Measurements from ENCODE around the gene EMX1.
"Not testable (repeated sequence)": the region's sequence is repeated elsewhere in the genome, so short reads cannot be mapped to it uniquely, and the experiment has no call there.

Gene EMX1

DNA sequence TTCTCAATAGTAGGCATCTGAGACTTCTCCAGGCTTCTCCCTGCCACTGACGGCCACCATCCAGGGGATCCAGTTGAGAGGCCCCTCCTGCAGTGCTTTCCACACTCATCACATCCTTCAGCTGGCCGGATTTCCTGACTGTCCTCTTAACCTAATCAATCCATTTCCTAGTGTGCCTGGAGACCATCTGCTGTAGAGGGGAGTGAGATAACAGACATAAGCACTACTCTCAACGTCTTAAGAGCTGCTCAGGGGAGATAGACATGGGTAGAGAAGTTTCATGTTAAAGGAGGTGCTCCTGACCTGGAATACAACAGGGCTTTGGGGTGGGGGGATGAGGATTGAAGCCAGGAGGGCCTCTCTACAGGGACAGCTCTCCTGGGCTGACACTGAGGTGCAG lies 15.9 kb upstream of the EMX1 start:
- DNase-seq = no peak

DNA sequence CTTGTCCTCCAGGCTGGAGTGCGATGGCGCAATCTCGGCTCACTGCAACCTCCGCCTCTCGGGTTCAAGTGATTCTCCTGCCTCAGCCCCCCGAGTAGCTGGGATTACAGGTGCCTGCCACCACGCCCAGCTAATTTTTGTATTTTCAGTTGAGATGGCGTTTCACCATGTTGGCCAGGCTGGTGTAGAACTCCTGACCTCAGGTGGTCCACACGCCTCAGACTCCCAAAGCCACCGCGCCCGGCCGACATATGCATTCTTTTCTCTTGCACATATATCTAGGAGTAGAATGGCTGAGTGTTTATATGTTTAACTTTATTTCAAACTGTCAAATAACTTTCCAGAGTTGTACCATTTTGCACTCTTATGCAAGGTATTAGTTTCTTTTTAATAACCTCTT lies 9.9 kb upstream of the EMX1 start:
- not testable (repeated sequence) for DNase-seq

DNA sequence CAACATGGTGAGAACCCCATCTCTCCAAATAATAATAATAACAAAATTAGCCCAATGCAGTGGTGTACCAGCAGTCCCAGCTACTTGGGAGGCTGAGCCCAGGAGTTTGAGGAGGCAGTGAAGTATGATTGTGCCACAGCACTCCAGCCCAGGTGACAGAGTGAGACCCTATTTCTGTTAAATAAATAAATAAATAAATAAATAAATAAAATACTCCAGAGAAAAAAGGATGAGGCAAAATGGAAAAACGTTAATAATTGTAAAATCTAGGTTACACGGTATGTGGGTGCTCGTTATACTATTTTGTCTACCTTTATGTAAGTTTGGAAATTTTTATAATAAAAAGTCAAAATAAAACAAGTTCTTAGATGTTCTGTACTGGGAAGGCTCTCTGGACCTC lies 8.6 kb upstream of the EMX1 start:
- DNase-seq = no peak

DNA sequence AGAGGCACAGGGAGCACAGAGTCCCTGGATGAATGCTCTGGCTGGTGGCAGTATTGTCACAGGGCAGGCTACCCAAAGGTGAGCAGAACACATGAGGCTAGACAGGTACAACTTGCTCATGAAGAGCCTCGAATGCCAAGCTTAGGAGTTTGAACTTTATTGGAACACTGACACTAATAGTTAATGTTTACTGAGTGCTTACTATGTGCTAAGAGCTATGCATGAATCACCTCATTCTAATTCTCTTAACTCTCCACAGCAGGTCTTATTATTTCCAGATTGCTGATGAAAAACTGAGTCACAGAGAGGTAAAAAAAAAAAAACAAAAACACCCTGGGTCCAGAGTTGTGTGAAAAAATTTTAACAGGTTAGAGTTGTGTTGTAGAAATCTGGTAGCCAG lies 6.1 kb upstream of the EMX1 start:
- DNase-seq = no peak

DNA sequence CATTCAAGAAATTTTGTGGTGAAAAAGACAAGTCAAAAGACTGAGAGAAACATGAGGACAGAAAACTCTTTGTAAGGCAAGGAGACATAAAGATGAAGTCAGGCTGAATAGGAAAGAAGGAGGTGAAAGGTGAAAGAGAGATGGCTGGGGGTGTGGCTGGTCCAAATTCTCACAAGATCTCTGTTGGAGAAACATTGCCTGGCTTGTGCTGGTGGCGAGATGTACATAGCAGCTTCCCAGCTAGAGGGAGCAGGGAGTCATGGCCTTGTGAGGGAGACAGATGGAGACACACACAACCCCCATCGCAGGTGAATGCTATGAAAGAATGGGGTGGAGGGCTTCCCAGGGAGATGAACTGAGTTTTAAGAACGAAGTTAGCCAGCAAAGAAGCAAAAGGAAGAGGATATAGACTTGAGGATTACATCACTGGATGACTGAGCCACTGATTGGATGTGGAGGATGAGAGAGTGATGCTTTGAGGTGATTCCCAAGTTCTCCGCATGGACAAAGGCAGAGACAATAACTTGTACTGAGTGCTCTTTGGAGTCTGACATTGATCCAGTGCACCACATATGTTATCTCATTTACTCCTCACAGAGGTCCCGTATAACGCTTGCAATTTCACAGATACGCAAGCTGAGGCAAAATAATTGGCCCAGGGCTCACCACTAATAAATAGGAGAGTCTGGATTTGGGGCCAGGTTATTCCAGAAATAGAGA lies 3.7 kb upstream of the EMX1 start:
- no peak for DNase-seq

DNA sequence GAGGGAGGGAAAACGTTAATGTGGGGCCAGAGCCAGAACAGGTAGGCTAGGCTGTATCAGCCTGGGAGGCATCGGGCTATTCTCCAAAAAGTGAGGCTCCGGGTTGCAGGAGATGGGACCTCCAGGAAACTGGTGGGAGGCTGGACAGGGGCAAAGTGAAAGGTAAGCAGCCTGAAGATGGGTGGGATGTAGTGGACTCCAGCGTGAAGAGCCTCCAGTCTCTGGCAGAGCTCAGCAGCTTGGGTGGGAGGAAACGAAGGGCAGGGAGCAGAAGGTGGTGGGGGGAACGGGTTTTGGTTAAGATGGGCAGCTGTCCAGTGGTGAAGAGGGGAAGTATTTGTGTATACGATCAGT lies 3.1 kb upstream of the EMX1 start:
- no peak for DNase-seq

DNA sequence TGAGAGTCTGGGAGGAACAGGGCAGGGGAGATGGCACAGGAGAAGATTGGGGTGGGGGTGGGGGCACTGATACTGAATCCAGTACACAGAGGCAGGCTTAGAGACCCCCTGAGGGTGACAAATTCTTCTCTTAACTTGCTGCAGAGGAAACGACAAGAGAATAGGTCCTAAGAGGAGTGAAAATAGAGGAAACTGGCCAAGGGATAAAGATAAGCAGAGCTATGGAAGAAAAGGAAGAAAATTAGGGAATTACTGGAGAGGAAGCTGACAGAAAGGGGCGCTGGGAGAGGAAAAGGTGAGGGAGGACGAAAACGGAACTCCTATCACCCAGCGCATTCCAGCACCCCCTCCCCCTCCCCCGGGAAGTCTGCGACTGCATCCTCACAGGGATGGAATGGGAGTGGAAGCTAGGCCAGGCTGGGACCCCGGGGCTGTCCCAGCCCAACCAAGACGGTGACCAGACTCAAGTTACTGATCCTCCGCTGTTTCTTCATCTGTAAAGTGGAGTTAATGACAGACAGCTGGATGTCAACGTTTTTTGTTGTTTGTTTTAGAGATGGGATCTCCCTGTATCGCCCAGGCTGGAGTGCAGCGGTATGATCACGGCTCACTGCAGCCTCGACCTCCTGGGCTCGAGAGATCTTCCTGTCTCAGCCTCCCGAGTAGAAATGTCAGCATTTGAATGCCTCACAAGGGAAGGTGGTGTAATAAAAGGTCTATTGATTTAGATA lies 2.6 kb upstream of the EMX1 start:
- no peak for DNase-seq

DNA sequence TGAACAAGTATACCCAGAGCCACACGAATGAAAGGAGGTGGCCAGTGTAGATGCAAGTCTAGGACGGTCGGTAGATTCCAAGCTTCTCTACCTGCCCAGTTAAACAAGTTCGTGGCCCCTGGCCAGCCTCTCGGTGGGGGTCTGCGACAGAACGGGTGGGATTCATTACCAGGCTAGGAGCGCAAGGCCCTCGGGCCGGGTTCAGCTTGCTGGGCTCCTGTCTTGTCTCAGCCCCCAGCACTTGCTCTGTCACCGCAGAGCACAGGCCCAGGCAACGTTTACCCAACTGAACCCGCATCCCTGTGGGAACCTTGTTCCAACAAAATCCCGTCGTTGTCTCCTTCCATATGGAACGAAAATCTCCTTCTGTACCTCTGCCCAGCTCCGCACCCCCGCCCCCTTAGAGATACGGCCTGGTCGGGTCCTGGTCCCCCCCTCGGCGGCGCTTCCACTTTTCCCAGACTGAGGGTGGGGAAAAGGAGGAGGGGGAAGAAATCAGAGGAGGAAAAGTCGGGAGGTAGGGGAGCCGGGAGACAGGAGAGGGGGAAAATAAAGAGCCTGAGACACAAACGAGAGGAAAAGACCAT lies 1.9 kb upstream of the EMX1 start:
- no peak for DNase-seq

DNA sequence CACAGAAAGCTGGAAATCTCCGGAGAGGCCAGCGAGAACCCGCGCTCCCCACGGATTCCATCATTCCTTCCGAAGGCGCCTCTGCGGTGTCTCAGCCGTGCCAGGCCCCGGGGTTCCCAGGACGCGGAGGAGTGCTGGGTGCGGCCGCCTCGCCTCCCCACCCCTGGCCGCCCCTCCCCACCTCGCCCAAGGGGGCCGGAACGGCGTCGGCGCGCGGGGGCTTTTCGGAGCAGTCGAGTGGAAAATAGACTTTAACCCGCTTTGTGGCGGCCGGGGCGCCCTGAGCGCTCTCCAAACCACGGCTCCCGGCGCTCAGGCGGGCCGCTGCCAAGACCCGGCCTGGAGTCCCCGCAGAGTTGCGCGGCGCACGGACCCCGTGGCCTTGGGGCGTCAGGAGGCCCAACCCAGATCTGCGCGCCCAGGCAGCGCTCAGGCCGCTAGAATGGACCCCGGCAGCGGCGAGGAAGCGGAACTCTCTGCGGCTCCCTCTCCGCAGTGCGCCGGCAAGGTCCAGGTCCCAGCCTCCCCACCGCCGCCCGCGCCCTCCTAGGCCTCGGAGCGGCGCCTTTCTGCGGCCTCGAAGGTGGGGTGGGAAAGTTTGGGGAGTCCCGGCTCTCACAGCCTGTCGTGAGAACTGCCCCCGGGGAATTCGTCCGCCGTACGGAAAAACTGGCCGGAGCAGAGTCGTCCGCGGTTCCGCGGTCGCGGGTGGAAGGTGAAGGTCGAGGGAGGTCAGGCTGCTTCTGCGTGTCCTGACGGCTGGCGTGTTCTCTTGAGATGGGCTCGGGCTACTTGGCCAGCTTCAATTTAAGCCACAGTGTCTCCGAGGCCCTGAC lies 1.2 kb upstream of the EMX1 start:
- DNase-seq = peak; percentile 62

DNA sequence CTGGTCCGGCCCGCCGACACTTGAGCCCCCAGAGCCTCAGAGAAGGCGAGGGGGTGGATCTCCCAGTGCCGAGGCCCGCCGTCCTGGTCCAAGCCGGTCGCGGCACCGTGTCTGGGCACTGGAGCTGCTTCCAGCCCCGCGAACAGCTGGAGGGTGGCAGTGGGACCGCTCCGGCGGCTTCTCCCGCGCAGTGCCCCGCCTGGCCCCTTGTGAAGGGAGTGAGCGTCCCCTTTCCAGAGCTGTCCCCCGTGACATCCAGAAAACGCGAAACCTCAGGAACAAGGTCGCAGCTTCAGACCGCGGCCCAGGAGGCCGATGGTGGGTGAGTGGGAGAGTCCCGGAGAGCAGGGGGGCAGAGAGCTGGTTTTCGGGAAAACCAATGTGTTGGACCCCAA lies 579 bp upstream of the EMX1 start:
- no peak for DNase-seq

DNA sequence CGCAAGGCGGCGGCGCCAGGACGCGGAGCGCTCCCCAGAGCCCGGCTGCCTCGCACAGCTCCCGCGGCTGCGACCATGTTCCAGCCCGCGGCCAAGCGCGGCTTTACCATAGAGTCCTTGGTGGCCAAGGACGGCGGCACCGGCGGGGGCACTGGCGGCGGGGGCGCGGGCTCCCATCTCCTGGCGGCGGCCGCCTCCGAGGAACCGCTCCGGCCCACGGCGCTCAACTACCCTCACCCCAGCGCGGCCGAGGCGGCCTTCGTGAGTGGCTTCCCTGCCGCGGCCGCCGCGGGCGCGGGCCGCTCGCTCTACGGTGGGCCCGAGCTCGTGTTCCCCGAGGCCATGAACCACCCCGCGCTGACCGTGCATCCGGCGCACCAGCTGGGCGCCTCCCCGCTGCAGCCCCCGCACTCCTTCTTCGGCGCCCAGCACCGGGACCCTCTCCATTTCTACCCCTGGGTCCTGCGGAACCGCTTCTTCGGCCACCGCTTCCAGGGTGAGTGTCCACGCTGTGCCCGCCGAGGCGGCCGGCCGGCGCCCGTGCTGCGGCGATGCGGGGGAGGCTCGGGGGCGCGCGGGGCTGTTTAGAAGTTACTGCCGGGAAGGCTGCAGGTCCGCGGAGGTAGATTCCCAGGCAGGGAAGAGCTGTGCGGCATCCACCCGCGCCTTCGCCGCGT lies 696 bp downstream of the EMX1 start:
- no peak for DNase-seq

DNA sequence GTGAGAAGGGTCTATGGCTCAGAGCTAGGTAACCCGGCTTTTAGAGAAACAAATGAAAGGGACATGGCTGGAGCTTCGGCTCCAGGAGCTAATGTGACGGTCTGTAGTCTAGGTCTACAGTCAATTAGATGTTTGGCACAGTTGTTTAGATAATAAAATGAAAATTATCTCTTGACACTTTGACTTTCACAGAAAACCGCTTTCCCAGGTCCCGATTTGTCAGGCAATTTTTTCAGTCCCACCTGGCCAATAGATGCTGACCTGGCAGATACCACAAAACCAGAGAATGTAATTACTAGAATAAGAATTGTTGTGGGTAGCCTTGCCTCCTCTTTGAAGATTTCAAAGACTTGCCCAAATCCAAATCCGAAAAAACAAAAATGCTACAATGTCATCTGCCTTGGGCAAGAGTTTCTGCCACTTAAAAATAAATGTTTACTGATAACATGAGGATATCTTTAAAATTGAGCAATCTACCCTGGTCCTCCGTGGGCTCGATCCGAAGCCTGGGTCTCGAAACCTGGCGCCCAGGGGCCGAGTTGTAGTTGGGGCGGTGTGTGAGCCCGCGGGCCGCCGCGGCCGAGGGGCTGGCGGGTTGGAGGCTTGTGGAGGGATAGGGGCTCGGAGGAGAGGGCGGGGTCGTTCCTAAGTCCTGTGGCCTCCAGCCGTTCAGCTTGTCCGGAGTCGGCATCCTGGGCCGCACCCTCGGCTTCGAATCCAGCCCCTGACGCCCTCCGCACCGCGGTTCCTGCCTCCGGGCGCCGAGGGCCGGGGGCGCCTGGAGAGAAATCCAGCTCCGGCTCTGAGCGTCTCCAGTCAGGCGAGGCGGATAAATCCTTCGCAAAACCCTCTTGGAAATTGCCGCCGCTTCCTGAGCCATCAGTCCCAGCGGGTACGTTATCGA lies 2.3 kb downstream of the EMX1 start:
- peak; percentile 25 for DNase-seq

DNA sequence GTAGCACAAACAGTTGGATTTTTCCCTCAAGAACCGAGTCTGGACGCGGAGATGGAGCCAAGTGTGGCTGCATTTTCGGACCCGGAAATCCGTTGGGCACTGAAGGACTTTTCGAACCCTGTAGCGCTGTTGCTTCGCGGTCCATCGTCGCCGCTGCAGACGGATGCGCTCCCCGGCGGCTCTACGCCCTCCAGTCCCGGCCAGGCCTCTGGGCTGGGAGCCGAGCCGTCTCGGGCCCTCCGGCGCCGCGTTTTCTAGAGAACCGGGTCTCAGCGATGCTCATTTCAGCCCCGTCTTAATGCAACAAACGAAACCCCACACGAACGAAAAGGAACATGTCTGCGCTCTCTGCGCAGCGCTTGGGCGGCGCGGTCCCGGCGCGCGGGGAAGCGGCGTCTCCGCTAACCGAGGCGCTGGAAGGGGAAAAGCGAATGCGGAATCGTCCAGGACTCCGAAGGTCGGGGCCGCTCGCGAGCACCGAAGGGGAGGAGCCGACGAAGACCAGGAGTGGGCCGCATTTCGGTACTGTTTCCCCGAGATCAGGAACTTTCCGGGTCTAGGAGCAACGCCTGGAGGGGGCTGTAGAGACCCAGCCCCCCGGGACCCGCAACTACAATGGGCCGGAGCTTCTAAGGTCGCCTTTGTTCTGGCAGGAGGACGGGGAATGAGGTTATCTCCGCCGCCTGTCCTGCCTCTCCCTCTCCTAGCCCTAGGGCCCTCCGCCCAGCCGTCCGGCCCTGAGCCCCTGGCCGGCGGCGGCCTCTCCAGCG lies 3.2 kb downstream of the EMX1 start:
- DNase-seq = peak; percentile 25

DNA sequence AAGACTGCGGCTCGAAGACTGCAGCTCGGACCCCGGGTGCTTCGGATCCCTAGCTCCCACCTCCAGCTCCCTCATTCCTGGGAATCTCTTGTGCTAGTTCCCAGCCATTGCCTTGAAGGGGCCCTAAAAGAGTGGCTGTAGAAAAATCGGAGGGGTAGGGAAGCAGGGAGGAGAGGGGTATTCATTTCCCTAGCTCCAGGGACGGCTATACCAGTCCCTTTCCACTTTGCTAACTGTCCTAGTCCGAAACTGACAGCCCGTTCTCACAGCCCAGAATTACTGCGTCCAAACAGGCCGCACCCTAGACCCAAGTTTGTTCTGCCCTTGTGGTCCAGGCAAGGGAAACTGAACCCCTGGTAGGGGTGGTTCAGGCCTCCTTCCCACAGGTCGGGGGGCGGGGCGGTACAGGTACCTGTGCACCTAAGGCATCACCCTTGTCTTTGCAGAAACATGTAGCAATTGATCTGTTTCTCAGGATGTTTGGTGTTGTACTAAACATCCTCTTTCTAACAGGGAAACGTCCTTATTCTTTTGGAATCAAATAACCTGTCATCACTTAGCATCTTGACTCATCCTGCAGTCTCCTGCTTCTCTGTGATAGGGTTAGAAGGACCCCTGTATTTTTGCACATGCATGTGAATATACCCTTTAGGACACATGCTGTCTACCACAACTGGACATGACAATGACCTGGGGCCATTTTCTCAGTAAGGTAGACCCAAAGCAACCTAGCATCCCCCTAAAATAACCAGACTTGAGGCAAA lies 4.0 kb downstream of the EMX1 start:
- no peak for DNase-seq

DNA sequence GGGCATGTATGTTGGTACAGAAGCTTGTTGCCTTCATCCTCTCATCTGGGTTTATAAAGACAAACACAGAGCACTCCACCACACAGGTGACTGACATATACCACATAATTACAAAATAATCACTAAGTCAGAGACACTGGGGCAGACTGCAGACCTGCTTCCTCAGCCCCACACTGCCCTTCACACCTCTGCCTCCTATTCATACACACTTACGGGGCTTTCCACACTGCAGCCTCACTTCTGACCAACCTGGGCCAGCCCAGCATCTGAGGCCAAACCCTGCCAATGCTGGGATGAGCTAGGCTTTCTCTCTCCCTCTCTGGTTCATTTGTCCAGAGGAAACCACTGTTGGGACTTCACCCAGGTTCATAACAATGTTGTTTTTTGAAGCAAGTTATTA lies 4.5 kb downstream of the EMX1 start:
- no peak for DNase-seq

DNA sequence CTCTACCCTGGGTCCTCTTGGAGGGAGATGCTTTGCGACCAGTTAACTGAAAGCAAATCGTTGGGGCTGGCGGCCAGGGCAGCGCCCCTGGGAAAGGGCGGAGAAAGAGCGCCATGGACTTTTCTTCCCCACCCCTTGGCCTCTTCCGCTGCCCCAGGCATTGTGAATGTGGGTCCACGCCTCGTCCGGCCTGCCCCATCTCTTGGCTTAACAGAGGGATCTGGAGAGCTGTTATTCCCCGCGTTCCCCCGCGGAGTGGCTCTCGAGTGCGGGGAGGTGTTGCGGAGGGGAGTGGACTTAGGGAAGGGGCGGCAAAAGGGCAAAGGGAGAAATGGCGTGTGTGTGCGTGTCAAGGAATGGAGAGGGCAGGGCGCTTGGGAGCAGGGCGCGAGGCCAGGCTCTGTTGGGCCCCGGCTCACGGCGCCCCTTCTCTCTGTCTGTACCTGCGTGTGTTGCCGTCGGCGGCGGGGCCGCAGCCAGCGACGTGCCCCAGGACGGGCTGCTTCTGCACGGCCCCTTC lies 6.6 kb downstream of the EMX1 start:
- no peak for DNase-seq

DNA sequence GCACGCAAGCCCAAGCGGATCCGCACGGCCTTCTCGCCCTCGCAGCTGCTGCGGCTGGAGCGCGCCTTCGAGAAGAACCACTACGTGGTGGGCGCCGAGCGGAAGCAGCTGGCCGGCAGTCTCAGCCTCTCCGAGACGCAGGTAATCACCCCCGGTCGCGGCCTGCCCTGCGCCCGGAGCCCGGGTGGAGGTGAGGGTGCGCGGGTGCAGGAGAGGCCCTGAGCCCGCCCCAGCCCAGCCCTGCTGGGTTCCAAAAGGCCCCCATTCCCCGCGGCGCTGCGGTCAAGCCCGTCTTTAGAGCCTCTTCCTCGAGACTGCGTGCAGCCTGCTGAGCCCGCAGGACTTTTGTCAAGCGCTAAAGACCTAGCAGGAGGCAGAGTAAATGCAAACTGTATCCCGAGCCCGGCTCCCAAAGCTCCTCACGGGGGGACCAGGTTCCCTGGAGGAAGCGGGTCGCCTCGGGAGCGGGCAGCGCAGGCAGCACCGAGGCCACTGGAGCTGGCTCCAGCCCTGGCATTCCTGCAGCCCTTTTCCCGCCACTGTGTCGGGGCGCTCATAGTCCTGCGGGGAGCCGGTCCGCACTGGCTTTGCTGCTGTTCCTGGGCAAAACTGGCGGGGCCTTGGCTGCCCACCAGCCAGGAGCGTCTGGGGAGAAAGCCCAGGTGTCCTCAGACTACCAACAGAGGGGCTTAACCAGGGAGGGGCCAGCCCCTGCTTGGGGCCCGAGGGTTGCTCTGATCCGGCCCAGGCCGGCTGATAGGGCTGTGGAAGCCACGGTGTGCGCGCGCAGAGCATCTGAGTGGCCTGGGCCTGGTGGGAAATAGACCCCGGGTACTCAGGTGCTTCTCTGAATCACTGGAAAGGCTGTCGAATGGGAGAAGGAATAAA lies 7.3 kb downstream of the EMX1 start:
- DNase-seq = no peak

DNA sequence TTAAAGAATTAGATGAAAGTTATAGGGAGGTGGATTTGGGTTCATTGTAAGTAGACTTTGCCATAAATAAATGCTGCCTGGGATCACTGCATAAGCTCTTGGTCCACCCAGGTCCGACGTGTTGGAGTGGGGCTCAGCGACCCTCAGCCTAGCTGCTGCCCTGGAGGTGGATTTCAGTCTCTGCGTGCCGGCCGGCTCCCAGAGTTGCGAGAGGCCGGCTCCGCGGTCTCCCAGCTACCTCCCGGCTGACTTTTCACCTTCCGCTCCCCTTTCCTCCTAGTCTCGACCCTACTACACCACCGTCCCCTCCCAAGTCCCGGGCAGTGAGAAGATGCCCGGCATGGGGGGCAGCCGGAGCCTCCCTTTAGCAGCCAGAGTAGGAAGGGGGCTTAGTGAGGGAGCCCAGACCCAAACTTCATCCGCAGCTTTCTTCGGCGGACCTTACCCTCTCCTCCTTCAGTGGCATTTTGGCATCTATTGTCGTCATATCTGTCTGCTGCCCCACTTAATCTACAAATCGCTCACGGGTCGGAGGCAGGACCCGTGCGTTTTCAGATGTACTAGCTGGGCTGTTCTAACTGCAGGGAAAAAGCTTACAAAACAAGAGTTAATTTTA lies 8.1 kb downstream of the EMX1 start:
- no peak for DNase-seq

DNA sequence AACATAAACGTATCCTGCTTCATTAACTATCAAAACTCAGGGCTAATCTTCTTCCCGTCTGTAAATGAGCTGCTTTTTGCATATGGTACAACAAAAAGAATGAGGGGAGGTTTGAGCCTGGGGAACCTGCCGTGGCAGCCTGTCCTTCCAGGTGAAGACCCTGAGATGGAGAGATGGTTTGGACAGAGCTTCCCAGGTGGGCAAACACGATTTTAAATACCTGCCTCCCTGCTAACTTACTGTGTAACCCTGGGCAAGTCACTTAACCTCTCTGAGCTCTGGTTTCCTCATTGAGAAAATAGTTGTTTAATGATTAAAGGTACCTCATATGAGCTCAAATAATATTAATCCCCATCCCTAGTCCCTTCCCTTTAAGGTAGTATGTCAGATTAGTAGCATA lies 9.0 kb downstream of the EMX1 start:
- DNase-seq = no peak
